SK-N-SH treated with all-trans-retinoic acid at 6 μM for 48 hours (cell line): ENCODE data around the gene FBH1.

Experiments used
- ARNTL ChIP-seq: fragments of 450-650 bp; formaldehyde crosslinking; IDR thresholded peaks from 2 replicates; pipeline ENCODE4 v1.5.0; 2020; ENCODE audit warnings: low read depth, mild to moderate bottlenecking, moderate library complexity, borderline replicate concordance
- BACH2 ChIP-seq: fragments of 250-450 bp; sonication (Bioruptor Pico); IDR thresholded peaks from 2 replicates; pipeline ENCODE4 v1.9.0; 2021; ENCODE audit warnings: mild to moderate bottlenecking, borderline replicate concordance
- OSR1 ChIP-seq: fragments of 250-450 bp; sonication (Bioruptor Pico); IDR thresholded peaks from 2 replicates; pipeline ENCODE4 v1.8.0; 2022; ENCODE audit warnings: moderate library complexity, mild to moderate bottlenecking, inconsistent platforms
- ZFP30 ChIP-seq: fragments of 450-650 bp; formaldehyde crosslinking; IDR thresholded peaks from 2 replicates; pipeline ENCODE4 v1.5.0; 2022; ENCODE audit warnings: mild to moderate bottlenecking, moderate library complexity
- ZNF565 ChIP-seq: fragments of 450-650 bp; formaldehyde crosslinking; conservative IDR thresholded peaks from 2 replicates; pipeline ENCODE4 v1.5.0; 2020; ENCODE audit warnings: low read depth, mild to moderate bottlenecking, moderate library complexity
- ZNF70 ChIP-seq: fragments of 450-650 bp; formaldehyde crosslinking; IDR thresholded peaks from 2 replicates; pipeline ENCODE4 v1.5.0; 2020; ENCODE audit warnings: mild to moderate bottlenecking, moderate library complexity
- TF ChIP-seq, protein P1 (sequence below): fragments of 250-450 bp; sonication (Bioruptor Pico); IDR thresholded peaks from 2 replicates; pipeline ENCODE4 v1.8.0; 2020; ENCODE audit warnings: mild to moderate bottlenecking, moderate library complexity, borderline replicate concordance
- TF ChIP-seq, protein P2 (sequence below): fragments of 250-450 bp; sonication (Bioruptor Pico); IDR thresholded peaks from 2 replicates; pipeline ENCODE4 v1.5.1; 2020; ENCODE audit warnings: low read depth, mild to moderate bottlenecking, moderate library complexity
- TF ChIP-seq, protein P3 (sequence below): fragments of 250-450 bp; sonication (Bioruptor Pico); IDR thresholded peaks from 2 replicates; pipeline ENCODE4 v1.5.1; 2021; ENCODE audit warnings: mild to moderate bottlenecking, moderate library complexity
- TF ChIP-seq, protein P4 (sequence below): fragments of 250-450 bp; sonication (Bioruptor Pico); IDR thresholded peaks from 2 replicates; pipeline ENCODE4 v1.8.0; 2021; ENCODE audit warnings: low read depth, mild to moderate bottlenecking, moderate library complexity, borderline replicate concordance

DNA sequence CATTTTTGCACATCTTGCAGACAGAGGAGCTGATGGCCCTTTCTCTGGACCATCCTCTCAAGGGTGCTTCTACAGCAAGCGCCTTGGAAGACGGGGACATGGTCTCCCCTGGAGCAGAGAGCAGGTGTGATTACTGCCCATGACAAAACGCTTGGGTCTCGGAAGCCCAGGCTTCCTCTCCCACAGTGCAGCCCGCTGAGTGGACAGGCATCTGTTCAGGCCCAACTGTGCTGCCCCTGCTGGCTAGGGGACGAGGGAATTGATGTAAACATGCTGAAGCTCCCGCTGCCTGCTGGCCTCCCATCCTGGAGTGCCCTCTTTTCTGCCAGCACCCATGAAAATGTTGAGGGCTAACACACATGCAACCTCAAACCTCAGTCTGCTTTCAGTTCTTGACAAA, 73.0 kb downstream of the FBH1 start:
- no peak for TF ChIP-seq ARNTL (CRISPR knock-in tag)
- TF ChIP-seq ZNF565 (CRISPR knock-in tag): no peak
- TF ChIP-seq OSR1 (CRISPR knock-in tag): no peak
- TF ChIP-seq, protein P1, sequence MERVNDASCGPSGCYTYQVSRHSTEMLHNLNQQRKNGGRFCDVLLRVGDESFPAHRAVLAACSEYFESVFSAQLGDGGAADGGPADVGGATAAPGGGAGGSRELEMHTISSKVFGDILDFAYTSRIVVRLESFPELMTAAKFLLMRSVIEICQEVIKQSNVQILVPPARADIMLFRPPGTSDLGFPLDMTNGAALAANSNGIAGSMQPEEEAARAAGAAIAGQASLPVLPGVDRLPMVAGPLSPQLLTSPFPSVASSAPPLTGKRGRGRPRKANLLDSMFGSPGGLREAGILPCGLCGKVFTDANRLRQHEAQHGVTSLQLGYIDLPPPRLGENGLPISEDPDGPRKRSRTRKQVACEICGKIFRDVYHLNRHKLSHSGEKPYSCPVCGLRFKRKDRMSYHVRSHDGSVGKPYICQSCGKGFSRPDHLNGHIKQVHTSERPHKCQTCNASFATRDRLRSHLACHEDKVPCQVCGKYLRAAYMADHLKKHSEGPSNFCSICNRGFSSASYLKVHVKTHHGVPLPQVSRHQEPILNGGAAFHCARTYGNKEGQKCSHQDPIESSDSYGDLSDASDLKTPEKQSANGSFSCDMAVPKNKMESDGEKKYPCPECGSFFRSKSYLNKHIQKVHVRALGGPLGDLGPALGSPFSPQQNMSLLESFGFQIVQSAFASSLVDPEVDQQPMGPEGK: no peak
- TF ChIP-seq, protein P2, sequence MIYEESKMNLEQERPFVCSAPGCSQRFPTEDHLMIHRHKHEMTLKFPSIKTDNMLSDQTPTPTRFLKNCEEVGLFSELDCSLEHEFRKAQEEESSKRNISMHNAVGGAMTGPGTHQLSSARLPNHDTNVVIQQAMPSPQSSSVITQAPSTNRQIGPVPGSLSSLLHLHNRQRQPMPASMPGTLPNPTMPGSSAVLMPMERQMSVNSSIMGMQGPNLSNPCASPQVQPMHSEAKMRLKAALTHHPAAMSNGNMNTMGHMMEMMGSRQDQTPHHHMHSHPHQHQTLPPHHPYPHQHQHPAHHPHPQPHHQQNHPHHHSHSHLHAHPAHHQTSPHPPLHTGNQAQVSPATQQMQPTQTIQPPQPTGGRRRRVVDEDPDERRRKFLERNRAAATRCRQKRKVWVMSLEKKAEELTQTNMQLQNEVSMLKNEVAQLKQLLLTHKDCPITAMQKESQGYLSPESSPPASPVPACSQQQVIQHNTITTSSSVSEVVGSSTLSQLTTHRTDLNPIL (CRISPR knock-in tag): no peak
- TF ChIP-seq, protein P3, sequence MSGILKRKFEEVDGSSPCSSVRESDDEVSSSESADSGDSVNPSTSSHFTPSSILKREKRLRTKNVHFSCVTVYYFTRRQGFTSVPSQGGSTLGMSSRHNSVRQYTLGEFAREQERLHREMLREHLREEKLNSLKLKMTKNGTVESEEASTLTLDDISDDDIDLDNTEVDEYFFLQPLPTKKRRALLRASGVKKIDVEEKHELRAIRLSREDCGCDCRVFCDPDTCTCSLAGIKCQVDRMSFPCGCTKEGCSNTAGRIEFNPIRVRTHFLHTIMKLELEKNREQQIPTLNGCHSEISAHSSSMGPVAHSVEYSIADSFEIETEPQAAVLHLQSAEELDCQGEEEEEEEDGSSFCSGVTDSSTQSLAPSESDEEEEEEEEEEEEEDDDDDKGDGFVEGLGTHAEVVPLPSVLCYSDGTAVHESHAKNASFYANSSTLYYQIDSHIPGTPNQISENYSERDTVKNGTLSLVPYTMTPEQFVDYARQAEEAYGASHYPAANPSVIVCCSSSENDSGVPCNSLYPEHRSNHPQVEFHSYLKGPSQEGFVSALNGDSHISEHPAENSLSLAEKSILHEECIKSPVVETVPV (CRISPR knock-in tag): no peak
- no peak for TF ChIP-seq BACH2 (CRISPR knock-in tag)
- TF ChIP-seq ZNF70 (CRISPR knock-in tag): no peak
- TF ChIP-seq, protein P4, sequence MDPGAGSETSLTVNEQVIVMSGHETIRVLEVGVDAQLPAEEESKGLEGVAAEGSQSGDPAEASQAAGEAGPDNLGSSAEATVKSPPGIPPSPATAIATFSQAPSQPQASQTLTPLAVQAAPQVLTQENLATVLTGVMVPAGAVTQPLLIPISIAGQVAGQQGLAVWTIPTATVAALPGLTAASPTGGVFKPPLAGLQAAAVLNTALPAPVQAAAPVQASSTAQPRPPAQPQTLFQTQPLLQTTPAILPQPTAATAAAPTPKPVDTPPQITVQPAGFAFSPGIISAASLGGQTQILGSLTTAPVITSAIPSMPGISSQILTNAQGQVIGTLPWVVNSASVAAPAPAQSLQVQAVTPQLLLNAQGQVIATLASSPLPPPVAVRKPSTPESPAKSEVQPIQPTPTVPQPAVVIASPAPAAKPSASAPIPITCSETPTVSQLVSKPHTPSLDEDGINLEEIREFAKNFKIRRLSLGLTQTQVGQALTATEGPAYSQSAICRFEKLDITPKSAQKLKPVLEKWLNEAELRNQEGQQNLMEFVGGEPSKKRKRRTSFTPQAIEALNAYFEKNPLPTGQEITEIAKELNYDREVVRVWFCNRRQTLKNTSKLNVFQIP (CRISPR knock-in tag): no peak
- TF ChIP-seq ZFP30: no peak
